ENCODE measurements around the gene NKD1.

GRCh38 chr16:50576403-50577113 lies 28.4 kb downstream of the NKD1 start:
- TF ChIP-seq CTCF (IDR thresholded peaks at IDR 0.05) = no peak
- no peak for TF ChIP-seq POLR2A (IDR thresholded peaks at IDR 0.05)

Data from uterus (tissue), 2 donors.